DND-41 (cell line): Measurements from ENCODE around the gene POLR2E.

Source experiments
- CTCF ChIP-seq: IDR thresholded peaks from 2 replicates; pipeline ENCODE4 v1.5.1; 2012; ENCODE audit warnings: borderline replicate concordance, low read length, moderate library complexity, mild to moderate bottlenecking; ENCODE audit not compliant: poor library complexity, severe bottlenecking; ENCODE audit errors: extremely low read depth
- EZH2 ChIP-seq: IDR thresholded peaks from 3 replicates; pipeline ENCODE4 v1.6.1; 2012; ENCODE audit warnings: borderline replicate concordance, low read depth, mild to moderate bottlenecking, moderate library complexity, low read length, inconsistent platforms; ENCODE audit not compliant: severe bottlenecking

- no peak for TF ChIP-seq EZH2
- TF ChIP-seq CTCF, result no peak
These were observed 559 bp downstream of the POLR2E start for GRCh38 chr19:1094655-1094977.
